HG02571 (cell line): ENCODE data around the gene SLX9.
"Not testable (repeated sequence)": the region's sequence is repeated elsewhere in the genome, so short reads cannot be mapped to it uniquely, and the experiment has no call there.

Experiments used
- ATAC-seq: cut with Tn5 transposase; IDR thresholded peaks from one replicate; pipeline ENCODE4 v1.9.1; 2021; ENCODE audit warnings: mild to moderate bottlenecking, moderate library complexity; ENCODE audit not compliant: unreplicated experiment

The SLX9 gene

GRCh38 chr21:44901391-44902074 lies 38.3 kb upstream of the SLX9 start:
- no peak for ATAC-seq

- no peak for ATAC-seq
Observed at GRCh38 chr21:44902268-44903049, 37.4 kb upstream of the SLX9 start.

- no peak for ATAC-seq
Observed at GRCh38 chr21:44903050-44903685, 36.7 kb upstream of the SLX9 start.

- no peak for ATAC-seq
Observed at GRCh38 chr21:44903689-44904088, 36.1 kb upstream of the SLX9 start.

GRCh38 chr21:44904141-44904923 lies 35.5 kb upstream of the SLX9 start:
- no peak for ATAC-seq

GRCh38 chr21:44905016-44905727 lies 34.7 kb upstream of the SLX9 start:
- no peak for ATAC-seq

- no peak for ATAC-seq
Observed at GRCh38 chr21:44905728-44906090, 34.1 kb upstream of the SLX9 start.

GRCh38 chr21:44907225-44907965 lies 32.4 kb upstream of the SLX9 start:
- no peak for ATAC-seq

GRCh38 chr21:44907966-44908895 lies 31.6 kb upstream of the SLX9 start:
- ATAC-seq = no peak

- no peak for ATAC-seq
Observed at GRCh38 chr21:44908908-44909307, 30.9 kb upstream of the SLX9 start.

GRCh38 chr21:44909719-44910118 lies 30.1 kb upstream of the SLX9 start:
- ATAC-seq = no peak

GRCh38 chr21:44910229-44911067 lies 29.4 kb upstream of the SLX9 start:
- ATAC-seq = no peak

GRCh38 chr21:44911068-44911383 lies 28.8 kb upstream of the SLX9 start:
- ATAC-seq = no peak

GRCh38 chr21:44911384-44912157 lies 28.3 kb upstream of the SLX9 start:
- no peak for ATAC-seq

GRCh38 chr21:44912158-44912473 lies 27.7 kb upstream of the SLX9 start:
- ATAC-seq = no peak

GRCh38 chr21:44912506-44913412 lies 27.1 kb upstream of the SLX9 start:
- ATAC-seq = not testable (repeated sequence)
